GM20000 (cell line): ENCODE results near the gene ZBTB7B.
A peak's percentile ranks its signal among the peaks of the same experiment; 100 is the strongest.

ENCODE experiments used
- DNase-seq: peaks from one replicate; pipeline ENCODE4 v3.0.0; 2012; ENCODE audit warnings: low spot score
- CTCF ChIP-seq: IDR thresholded peaks from 2 replicates; pipeline ENCODE4 v1.5.1; 2012; ENCODE audit warnings: mild to moderate bottlenecking, control low read depth; ENCODE audit errors: extremely low read depth, missing control alignments

Gene ZBTB7B

GRCh38 chr1:154957091-154957657, 45.4 kb upstream of the ZBTB7B start:
- no peak for DNase-seq
- no peak for TF ChIP-seq CTCF

GRCh38 chr1:154958036-154958435, 44.6 kb upstream of the ZBTB7B start:
- no peak for DNase-seq
- TF ChIP-seq CTCF: no peak

- TF ChIP-seq CTCF: no peak
Measured at GRCh38 chr1:154958681-154959425, 43.7 kb upstream of the ZBTB7B start.

GRCh38 chr1:154959426-154959780, 43.2 kb upstream of the ZBTB7B start:
- no peak for DNase-seq
- TF ChIP-seq CTCF: no peak

More at GRCh38 chr1:154958681-154959425, 43.7 kb upstream of the ZBTB7B start:
- DNase-seq: no peak

- no peak for TF ChIP-seq CTCF
- DNase-seq: peak; percentile 28
Measured at GRCh38 chr1:154960446-154961136, 42.0 kb upstream of the ZBTB7B start.

GRCh38 chr1:154961207-154962155, 41.1 kb upstream of the ZBTB7B start, which contains the start of gene PYGO2:
Gene PYGO2 (minus strand): TSS chr1:154961782. CDS start chr1:154961576, 206 bp downstream.
- peak; percentile 93 for DNase-seq
- peak; percentile 59 for TF ChIP-seq CTCF
